Activated T-cell treated with anti-CD3 and anti-CD28 coated beads for 1 hour (primary cell): ENCODE results near the gene JAZF1.
A peak's percentile ranks its signal among the peaks of the same experiment; 100 is the strongest.

Experiments
- DNase-seq: peaks from one replicate; pipeline ENCODE4 v3.0.0-alpha.2; 2020; ENCODE audit warnings: low read depth

The JAZF1 gene

DNA sequence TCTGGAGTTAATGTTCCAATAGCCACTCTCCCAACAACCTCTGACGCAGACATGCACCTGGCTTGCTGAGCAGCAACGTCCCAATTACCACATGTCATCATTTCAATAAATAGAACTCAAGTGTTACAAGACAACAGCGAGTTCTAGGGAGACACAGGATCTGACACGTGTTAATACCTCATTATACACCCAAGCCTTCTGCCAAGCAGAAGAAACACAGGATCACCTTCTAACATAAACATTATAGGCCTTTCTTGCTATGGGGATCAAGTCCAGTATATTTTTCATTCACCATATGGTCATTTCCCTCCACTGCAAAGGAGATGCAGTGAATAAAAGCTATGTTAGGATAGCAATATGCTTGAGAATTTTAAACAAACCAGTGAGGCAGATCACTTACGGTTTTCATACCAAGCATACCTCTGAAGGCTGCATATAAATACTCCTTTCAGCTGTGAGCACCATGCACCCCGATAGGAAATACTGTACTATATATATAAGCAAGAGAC lies 74.2 kb downstream of the JAZF1 start:
- no peak for DNase-seq

DNA sequence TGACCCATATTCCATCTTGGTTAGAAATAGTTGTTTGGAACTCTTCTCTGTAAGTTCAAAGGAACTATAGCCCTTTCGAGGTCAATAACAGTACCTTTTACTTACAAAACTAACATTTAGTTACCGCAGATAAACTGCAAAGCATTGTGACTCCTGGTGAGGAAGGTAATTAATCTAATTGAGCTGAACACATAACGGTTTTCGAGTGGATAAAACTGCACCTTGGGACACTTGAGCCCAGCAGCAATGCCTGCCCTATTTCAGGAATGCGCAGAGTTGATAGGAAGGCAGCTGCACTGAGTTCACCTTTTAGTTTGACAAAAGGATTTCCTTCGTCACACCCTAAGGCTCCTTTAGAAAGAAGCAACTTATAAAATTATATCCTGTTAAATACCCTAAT lies 75.4 kb downstream of the JAZF1 start:
- DNase-seq = no peak

DNA sequence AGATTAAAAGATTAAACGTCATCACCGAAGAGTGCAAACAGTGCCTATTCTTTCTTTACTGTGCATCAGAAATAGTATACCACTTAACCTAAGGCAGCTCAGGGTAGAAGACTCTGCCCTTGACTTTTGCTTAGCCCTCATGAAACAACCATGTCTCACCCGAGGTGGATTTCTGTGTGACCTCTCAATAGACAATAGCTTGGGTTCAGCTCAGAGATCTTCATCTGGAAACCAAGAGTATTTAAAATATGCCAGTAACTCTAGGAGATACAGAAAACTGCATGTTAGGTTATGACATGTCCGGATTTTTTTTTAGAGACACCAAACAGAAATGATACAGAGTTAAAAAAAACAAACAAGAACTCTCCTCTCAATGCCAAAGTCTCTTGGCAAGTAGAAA lies 75.8 kb downstream of the JAZF1 start:
- no peak for DNase-seq

DNA sequence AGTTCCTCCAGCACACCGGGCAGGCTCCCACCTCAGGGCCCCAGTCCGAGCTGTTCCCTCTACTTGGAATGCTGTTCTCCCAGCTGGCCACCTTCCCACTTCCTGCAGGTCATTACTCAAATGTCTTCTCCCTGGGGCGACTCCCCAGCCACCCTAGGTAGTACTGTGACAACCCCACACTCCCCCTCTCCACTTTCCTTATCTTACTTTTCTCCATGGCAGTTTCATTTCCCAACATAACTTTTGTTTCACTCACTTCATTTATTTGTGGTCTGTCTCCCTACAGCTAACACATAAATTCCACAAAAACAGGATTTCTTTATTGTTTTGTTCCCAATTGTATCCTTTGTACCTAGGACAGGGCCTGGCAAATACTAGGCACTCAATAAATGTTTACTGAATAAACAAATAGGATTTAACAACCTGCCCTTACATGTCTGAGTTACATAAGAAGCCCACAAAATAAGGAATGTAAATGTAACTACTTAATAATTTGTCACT lies 76.5 kb downstream of the JAZF1 start:
- no peak for DNase-seq

DNA sequence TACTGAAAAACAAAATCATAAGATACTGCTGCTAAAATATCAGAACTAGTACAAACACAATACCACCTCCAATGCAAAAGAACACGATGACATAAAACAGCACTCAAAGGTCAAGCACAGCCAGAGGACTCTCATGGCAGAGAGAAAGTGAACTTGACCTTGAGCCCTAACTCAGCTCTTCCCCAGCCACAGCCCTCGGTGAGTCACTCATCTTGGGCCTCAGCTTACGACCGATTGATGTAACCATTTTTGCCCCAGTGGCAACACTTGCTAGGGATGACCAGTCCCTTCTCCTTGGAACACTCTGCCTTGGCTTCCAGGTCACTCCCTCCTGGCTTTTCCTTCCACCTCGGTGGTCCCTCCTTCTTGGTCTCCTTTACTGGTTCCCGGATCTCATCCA lies 77.8 kb downstream of the JAZF1 start:
- no peak for DNase-seq

DNA sequence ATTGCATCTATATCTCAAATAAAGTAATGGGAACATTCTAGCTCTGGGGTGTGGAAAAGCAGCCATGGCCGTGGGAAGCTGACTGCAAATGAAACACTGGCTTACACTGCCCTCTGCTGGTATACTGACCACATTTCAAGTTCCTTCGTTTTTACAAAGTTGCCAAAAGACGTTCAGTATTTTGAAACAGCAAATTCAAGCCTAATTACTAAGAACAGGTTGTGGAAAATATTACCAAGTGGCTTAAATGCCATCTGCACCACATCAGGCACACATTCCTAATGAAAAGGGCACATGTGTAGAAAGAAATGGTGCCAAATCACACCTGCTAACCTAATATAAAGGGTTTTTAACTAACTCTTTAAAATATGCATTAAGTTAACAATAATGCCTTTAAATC lies 83.9 kb downstream of the JAZF1 start:
- peak; percentile 9 for DNase-seq

DNA sequence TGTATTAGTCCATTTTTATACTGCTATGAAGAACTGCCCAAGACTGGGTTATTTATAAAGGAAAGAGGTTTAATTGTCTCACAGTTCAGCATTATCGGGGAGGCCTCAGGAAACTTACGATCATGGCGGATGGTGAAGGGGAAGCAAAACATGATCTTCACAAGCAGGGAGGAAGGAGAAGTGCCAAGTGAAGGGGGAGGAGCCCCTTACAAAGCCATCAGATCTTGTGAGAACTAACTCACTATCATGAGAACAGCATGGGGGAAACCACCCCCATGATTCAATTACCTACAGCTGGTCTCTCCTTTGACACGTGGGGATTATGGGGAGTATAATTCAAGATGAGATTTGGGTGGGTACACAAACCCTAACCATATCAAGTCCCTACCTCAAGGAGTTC lies 85.4 kb downstream of the JAZF1 start:
- no peak for DNase-seq

DNA sequence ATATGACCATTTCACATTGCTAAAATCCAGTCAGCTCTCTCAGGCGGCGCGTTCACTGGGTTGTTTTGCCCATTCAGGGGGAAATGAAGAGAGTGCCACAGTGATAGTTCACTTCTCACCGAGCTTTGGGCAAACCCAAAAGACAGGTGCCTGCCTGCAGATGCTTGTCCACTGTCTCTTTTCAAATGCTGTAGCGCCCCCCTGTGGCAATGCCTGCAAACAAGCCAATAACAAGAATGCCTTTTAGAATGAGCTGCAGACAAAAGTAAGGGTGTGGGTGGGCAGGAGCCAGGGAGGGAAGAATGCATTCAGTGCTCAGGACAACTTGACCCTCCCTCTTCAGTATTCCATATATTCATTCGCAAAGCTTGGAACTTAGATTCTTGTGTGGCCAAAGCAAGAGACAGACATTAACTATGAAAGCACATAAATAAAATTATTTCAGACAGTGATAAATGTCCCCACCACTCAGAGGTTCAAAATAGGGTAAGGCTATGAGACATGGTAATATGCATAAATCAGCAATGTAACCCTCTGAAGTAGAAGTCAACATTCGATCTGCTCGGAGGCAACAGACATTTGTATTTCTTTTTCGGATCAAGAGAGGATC lies 86.9 kb downstream of the JAZF1 start:
- peak; percentile 29 for DNase-seq

DNA sequence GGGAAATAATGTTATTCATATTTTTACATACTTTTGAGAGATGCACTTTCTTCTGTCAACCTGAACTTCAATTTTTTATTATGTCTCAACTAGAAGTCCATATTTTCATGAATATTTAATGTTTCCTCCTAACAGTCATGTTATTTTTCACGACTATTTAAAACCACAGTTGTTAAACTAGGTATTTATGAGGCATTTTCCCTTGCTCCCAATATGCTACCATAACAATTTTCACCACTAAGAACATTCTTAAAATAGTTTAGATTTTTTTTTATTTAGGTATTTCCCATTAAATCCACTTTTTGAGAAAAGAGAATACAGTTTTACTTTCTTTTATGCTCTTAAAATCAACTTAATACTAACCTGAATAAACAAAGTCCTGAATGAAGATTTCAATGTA lies 89.4 kb downstream of the JAZF1 start:
- no peak for DNase-seq

DNA sequence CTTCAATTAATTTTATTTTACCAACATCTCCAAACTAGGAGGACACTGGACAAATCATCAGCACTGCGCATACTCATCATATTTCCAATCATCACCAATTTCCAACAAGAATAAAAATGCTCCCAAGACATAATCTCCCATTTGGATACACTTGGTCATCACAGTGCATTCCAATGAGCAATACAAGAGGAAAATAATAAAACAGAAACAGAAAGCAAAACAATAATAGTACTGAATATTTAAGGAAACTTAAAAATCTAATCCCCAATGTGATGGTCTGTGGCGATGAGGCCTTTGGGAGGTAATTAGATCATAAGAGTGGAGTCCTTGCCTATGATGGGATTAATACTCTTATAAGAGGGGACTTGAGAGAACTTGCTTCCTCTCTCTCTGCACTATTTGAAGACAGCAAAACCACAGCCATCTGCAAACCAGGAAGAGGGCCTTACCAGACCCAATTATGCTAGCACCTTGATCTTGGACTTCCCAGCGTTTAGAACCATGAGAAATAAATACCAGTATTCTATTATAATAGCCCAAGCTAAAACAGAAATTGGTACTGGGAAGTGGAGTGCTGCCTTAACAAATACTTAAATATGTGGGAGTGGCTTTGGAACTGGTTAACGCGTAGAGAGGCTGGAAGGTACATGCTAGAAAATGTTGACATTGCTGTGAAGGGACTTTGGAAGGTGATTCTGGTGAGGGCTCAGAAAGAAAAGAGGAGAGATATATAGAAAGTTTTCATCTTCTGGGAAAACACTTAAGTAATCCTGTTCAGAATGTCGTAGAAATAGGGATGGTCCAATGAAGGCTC lies 91.5 kb downstream of the JAZF1 start:
- DNase-seq = no peak

DNA sequence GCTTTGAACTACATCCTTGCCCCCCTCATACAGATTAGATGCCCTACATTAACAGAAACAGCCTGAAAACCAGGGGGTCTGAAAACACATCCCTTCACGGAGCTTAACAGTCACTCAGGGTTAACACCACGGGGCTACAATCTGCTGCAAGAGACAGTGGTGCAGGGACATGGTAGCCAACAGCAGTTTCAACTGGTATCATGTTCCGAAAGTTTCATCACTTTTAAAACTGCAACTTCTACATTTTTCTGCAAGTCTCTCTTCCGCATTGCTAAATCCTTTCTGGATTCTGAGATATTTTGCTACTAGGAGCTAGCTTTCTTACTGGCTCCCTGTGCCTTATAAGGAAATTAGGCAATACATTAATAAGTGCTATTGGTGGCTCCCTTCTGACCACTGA lies 92.6 kb downstream of the JAZF1 start:
- DNase-seq = no peak

DNA sequence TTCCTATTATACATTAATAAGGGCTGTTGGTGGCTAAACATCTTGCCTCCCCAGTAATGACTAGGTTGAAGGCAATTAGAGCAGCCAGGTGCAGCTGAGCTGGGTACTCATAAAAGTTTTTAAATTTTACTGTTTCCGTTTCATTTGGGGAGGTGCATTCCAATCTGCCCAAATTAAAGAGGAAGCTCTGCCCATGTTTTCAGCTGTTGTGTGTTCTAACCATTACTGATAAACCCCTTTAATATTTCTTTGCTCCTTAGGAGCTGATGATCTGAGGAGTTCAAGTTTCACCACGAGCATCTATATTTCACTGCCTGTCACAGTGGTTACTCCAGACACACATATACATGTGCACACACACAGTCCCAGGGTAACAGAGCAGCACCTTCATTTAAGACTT lies 94.4 kb downstream of the JAZF1 start:
- no peak for DNase-seq

DNA sequence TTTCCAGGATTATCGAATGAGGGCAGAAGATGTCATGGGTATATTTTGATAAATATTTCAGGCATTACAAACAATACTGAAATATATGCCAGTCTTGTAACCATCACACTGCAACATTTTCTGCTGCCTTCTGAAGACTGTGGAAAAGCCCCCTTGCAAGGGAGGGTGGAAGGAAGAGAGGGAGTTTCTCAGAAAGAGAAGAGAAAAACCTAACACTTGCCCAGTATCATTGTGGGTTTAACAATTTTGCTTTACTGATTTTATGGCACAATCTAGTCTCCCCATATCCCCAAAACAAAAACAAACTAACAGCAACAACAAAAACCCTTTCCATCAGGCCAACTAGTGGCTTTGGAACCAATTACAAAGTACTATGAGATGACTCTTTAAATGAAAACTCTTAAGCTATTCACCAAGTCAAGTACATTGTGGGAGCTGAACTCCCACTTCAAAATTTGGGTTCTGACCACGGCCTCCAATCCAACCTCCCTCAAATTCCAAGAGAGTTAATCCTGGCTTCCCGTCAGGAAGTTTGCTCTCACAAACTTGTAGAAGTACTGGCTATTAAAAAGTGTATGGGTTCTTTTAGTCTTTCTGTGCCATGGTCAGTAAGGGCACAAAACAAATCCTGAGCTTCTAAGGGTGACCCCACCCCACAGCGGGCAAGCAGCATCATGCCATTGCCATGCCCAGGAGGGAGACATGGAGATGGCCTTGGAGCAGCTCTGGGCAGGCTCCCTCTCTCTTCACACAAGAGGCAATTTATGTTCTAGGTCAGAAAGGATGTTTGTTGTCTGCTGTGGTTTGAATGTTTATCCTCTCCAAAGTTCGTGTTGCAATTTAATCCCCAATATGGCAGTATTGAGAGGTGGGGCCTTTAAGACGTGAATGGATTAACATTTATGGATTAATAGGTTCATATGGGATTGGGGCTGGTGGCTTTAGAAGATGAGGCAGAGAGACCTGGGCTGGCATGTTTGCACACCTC lies 96.3 kb downstream of the JAZF1 start:
- DNase-seq = no peak

DNA sequence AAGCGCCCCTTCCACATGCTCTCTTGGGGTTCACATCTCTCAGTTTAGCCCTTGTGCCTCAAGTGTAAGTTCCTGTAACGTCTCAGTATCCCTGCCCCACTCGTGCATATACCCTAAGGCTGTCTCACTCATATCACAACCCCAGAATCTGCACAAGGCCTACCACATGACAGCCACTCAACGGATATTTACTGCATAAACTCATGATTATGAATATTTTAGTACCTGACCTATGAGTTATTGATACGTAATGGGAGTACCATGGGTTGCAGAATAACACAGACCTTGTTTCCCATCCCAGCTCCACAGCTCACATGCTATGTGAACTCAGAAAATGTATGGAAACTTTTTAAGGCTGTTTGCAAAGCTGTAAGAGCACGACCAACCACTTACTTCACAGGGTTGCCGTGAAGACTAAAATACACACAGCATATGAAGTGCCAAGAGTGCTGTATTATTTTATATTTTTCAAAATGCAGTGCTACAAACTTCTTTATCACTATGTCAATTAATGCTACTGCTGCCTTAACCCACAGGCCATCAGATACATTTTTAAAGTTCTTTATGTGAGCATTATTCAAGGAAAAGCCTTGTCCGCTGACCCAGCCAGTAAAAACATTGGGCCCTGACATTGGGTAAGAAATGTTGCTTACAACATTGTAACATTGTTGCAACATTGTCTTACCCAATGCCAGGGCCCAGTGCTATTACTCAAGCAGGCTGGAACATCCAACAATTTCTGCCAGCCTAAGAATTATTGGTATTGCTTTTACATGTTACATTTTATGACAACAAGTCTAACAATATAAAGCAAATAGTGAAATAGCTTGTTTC lies 97.2 kb downstream of the JAZF1 start:
- no peak for DNase-seq

DNA sequence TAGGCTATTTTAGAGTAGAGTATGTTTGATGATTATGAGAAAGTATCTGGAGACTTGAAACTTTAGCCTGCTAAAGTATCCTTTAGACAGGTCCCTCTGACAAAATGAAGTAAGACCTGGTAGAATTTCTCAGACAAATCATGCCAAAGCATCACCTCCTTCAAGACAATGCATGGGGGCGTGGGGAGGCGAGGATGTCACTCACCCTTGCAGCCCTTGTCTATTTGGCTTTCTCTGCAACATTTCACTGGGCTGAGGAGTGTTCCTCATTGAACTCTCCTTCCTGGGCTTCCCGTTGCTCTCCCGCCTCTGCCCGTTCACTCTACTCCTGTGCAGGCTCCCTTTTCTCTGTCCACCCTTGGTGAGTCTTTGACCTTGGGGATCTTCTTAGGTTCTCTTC lies 98.5 kb downstream of the JAZF1 start:
- no peak for DNase-seq

DNA sequence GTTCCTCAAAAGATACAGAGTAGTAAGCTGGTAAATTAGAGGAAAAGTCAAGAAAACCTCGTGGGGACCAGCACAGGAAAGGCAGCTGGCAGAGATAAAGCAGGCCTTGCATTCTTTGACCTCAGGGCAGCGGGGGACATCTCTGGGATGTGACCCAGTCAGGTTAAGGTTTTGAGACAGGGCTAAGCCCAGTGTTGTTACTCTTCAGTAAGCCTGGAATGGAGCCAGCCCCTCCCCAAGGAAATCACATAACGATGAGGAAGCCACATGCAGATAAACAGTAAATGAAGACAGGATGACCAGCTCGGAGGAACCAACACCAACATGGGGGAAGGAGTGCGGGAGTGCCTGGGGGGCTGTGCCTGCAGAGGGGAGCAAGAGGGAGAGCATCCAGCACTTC lies 99.6 kb downstream of the JAZF1 start:
- DNase-seq = no peak

DNA sequence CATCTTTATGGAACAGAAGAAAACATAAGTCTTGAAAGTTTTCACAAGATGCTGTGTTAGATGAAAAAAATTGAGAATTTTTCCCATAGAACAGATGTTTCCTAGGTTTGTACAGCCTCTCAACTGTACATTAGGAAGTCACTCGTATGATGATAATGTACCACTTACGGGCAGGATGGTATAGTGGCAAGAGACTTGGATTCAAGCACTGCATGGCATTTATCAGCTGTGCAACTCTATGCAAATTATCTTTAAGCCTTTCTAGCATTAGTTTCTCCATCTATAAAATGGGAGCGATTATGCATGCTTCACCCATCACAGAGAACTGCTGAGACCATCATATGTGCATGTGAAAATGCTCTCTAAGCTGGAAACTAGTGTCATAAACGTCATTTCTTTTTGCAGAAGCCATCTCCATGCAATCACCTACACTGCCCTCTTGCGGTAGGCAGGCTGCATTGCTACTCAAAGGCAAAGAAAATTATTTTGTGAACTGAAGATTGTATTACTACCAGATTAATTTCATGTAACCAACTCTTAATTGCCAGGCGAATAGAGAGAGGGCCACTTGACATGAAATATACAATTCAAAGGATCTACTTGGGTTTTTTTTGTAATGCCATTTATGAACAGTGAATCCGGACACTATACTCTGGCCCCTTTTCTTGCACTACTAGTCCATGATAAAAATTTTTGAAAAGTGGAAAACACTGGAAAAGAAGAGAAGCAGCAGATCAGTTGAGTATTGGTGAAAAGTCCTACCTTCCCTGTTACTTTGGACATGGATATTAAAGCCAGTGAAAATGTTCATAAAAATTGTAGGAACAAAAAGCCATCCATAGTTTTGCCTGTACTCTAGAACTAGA lies 102.3 kb downstream of the JAZF1 start:
- peak; percentile 33 for DNase-seq

DNA sequence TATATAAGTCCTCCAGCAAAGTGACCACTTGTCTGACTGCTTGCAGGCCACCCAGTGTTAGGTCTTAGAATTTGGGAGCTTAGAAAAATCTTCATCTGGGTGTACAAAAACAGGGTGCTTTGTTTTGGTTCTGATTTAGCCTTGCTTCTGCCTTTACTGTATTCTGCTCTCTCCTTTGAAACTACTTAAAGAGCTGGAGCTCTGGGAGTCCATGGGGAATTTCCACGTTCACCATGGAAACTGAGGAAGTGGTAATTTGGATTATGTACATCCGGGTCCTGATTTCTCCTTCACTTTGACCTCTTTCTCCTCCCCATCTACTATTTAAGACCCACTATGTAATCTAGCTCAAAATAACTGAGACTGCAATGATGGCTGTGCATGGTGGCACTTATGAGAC lies 103.0 kb downstream of the JAZF1 start:
- DNase-seq = no peak

DNA sequence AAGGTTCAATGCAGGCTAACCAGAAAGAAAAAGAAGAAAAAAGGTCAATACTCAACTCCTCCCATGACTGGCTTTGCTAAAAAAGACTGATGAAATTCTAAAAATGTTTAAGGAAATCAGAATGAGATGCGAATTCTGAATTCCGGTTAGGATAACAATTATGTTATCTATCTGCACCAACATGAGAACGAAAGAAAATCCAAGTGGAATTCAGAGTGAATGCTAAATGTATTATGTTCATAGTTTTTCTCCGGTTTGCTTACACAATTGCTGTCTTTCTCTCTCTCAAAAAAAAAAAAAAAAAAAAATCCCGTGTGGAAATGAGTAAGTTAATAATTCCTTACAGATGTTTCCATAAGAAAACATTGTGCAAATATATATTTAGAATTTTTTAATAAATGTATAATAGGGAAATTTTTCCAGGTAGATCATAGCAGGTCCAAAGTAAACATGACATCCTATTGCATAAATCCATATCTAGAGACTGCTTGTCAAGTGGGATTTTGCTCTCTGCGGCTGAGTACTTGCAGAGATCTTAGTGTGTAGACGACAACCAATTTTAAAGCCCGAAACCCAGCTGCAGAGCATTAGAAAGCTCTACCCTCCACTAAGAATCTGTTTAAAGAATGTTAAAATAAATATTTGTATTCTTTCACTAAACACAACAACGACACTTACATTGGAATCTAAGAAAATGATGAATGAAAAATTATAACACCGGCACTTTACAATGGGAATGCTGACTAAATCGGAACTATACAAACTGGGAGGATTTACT lies 104.0 kb downstream of the JAZF1 start:
- no peak for DNase-seq
